Heart left ventricle (tissue), 13 donors: ENCODE data around the gene RTCB.

Source experiments
- CTCF ChIP-seq, 12 donors: fragments of 200-600 bp; sonication (generic) in 4 of 12; IDR thresholded peaks; one replicate each; pipeline versions ENCODE4 v1.5.0 to v1.8.0; 2018 to 2022; ENCODE audit warnings: antibody characterized with exemption in 12 of 12, mild to moderate bottlenecking in 5 of 12
- POLR2A ChIP-seq, 2 donors: fragments of 450-650 bp; IDR thresholded peaks; one replicate each; pipeline ENCODE4 v1.6.1; 2017; ENCODE audit warnings: antibody characterized with exemption in 2 of 2, mild to moderate bottlenecking in 2 of 2, moderate library complexity in 2 of 2
- donor health status: ischemic (EF 13 %, LVEDD 7.1; RV severe dilation, severe dysfunction).
- donor health status: DM: no; HTN: yes; CAD: no.
- donor health status: DM: no; HTN: no; CAD: no.
- donor health status: ischemic (EF 25% LVEDD 6.9; RV normal size, moderate dysfunction).
- donor health status: ischemic (EF 25% LVEDD 5.7; RV mildly dilated, moderate dysfunction).
- donor health status: ischemic (EF 35%, LVEDD 5.7; RV mildly dilated, moderate dysfunction).
- donor health status: nonischemic (EF 11% LVEDD 7.7; RV severe dilation, severe dysfunction).
- donor health status: DM: yes; HTN: yes; CAD: no.
- donor health status: PGD.
- donor health status: ischemic (EF 29% LVEDD 5.4; RV normal size, mild dysfunction).
- donor health status: nonischemic (EF 23%, LVEDD 6.1; RV moderate dilation, normal function).

DNA sequence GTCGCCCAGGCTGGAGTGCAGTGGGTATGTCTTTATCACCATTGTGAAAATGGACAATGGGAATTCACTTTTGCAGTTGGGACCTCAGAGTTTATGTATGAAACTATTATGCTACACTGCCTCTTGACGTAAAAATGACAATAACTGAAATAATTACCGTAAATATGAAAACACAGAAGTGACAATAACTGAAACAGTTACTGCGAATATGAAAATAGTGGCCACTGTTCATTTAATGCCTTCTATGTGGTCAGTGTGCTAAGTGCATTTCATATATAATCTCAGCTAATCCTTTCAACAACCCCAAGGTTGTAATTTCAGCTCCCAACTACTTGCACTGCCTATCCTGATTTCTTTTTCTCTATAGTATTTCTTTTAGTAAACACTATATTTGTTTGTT lies 5.9 kb upstream of the RTCB start:
- no peak for TF ChIP-seq POLR2A (IDR thresholded peaks at IDR 0.05)
- no peak for TF ChIP-seq CTCF (IDR thresholded peaks at IDR 0.05)
